Activated CD4-positive, CD25-positive, alpha-beta regulatory T cell (primary cell): Measurements from ENCODE around the gene RPE65.
"Not testable (repeated sequence)": the region's sequence is repeated elsewhere in the genome, so short reads cannot be mapped to it uniquely, and the experiment has no call there.

ENCODE experiments used
- DNase-seq, 4 experiments: peaks; one replicate each; lab custom pipeline; 2025; lab: John Stamatoyannopoulos, UW

Gene RPE65

GRCh38 chr1:68453060-68453670 is 3.4 kb upstream of the RPE65 start:
- DNase-seq, result no peak

DNA sequence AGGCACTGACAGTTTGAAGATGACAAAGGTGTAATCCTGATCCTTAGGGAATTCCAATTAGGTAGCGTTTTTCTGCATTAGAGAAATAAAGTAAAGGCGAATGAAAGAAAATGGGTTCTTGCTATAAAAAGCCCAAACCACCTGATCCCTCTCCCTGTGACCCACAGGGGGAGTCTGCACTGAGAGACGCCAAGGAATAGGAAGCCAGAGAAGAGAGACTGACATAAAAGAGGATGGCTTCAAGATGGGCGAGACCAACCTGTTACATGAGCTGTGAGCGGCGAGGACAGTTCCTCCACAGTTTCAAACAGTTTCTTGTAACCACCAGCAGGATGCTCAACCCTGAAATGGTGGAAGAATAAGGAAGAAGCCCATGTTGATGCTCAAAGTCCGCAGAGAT is 1.4 kb downstream of the RPE65 start:
- DNase-seq, result no peak

GRCh38 chr1:68445709-68446108 is 4.0 kb downstream of the RPE65 start:
- no peak for DNase-seq

DNA sequence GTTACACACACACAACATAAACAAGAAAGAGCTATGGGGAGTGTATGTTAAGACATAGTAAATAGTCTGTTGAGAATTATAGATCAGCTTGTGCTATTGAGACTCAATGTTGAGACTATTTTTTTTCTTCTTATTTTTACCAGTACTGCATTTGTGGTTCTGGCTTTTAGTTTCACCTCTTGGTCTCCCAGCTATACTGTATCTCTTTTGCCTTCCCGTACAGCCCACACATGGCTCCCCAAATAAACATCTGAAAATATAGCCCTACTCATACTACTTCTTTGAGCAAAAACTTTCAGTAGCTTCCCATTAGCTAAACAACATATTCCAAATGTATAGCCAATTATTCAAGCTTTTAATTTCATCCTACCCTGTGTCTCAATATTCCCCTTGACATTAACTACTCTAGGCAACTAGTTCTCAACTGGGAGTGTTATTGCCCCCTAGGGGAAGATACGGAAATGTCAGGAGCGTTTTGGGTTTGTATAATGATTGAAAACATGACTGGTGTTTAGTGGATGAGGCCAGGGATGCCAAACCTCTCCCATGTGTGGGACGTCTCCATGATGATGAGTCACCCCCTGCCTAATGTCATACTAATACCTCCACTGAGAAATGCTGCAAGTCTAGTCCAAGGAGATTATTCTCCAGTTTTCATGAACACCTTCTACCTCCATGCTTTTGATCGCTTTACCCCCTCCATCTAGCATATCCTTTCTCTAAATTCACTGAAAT is 6.8 kb downstream of the RPE65 start:
- DNase-seq, result no peak

- DNase-seq, result no peak
Measured at GRCh38 chr1:68442006-68442405, 7.7 kb downstream of the RPE65 start.

DNA sequence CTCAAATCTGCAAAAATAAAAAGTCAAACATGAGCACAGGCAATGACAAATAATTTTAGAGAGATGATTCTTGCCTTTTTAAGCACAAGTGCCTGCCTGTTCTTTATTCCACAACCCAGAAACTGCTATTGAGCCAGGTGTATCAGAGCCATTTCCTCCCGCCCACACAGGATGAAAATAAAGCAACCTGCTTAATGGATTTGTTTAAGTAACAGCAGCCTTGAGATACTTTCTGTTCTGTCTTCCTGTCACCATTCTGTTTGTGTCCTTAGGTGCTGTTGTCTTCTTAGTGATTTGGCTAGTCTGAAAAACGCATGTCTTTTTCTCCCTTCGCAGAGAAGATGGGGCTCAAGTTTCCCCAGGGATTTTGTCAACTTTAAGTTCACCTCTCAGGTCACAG is 11.4 kb downstream of the RPE65 start:
- DNase-seq, result no peak

- no peak for DNase-seq
Measured at GRCh38 chr1:68433395-68433794, 16.4 kb downstream of the RPE65 start.

GRCh38 chr1:68431076-68431475 is 18.7 kb downstream of the RPE65 start:
- DNase-seq, result no peak

DNA sequence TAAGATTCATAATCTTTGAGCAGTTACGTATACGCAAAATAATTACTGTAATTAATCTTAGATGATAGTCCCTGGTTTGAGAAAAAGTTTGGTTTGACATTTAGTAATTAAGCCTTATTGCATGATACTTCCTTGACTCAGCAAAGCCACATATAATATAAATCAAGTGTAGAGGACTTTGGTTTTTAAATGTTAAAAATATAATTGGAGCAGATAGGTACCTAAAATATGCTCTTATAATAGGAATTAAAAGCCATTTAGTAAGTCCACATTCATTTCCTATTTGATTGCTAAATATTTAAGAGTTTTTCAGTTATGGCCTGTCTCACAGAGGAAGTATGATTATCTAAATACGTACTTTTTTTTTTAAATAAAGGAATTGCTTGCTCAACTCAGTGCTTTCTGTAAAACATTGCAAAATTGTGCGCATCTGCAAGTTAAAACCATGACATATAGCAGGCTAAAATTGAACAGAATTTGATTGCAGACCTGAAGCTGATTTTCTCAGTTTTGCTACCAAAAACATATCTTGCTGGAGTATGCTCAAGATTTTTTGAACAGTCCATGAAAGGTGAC is 20.4 kb downstream of the RPE65 start:
- no peak for DNase-seq

GRCh38 chr1:68426594-68426993 is 23.2 kb downstream of the RPE65 start:
- DNase-seq, result no peak

GRCh38 chr1:68421350-68421749 is 28.4 kb downstream of the RPE65 start:
- no peak for DNase-seq

DNA sequence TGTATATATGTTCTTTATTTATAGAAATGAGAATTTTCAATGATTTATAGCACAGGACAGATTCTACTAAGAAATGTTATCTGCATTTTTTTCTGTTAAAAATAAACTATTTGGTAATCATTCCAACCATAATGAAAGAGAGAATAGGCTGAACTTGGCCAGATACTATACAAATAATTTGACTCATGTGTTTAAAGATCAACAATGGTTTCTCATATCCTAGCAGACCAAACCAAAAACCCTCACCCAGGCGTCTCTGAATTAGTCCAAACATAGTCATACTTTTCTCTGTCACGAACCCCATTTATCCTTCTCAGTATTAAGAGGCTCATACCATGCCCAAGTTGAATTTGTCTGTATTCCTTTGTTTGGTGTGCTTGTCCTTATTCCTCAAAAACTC is 40.3 kb downstream of the RPE65 start:
- DNase-seq, result no peak

DNA sequence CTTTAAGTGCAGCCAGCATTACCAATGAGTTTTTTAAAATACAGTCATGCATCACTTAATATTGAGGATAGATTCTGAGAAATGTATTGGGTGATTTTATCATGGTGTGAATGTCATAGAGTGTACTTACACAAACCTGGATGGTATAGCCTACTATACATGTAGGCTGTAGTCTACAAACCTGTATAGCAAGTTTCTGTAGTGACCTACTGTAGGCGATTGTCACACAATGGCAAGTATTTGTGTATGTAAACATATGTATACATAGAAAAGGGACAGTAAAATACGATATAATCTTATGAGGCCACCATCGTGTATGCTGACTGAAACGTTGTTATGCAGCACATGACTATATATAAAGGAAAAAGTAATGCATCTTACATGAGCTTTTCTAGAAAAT is 48.2 kb downstream of the RPE65 start:
- DNase-seq, result no peak

DNA sequence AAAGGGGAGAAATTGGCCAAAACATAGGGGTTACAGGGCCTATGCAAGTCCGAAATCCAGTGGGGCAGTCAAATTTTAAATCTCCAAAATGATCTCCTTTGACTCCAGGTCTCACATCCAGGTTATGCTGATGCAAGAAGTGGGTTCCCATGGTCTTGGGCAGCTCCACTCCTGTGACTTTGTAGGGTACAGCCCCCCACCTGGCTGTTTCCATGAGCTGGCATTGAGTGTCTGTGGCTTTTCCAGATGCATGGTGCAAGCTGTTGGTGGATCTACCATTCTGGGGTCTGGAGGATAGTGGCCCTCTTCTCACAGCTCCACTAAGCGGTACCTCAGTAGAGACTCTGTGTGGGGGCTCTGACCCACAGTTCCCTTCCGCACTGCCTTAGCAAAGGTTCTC is 54.2 kb downstream of the RPE65 start:
- DNase-seq, result not testable (repeated sequence)

GRCh38 chr1:68392474-68392873 is 57.3 kb downstream of the RPE65 start:
- DNase-seq, result not testable (repeated sequence)

DNA sequence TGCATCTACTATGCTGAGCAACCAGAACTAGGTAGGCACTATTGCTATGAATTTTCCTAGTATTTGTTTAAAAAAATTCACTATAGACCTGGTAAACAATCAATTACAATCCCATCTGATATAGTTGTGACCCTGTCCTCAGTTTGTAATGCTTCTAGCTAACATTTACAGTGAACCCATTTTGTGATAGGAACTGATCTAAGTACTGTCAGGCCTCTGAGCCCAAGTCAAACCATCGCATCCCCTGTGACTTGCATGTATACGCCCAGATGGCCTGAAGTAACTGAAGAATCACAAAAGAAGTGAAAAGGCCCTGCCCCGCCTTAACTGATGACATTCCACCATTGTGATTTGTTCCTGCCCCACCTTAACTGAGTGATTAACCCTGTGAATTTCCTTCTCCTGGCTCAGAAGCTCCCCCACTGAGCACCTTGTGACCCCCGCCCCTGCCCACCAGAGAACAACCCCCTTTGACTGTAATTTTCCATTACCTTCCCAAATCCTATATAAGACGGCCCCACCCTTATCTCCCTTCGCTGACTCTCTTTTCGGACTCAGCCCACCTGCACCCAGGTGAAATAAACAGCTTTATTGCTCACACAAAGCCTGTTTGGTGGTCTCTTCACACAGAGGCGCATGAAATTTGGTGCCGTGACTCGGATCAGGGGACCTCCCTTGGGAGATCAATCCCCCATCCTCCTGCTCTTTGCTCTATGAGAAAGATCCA is 63.8 kb downstream of the RPE65 start:
- DNase-seq, result not testable (repeated sequence)

- no peak for DNase-seq
Measured at GRCh38 chr1:68384872-68385411, 64.8 kb downstream of the RPE65 start.

DNA sequence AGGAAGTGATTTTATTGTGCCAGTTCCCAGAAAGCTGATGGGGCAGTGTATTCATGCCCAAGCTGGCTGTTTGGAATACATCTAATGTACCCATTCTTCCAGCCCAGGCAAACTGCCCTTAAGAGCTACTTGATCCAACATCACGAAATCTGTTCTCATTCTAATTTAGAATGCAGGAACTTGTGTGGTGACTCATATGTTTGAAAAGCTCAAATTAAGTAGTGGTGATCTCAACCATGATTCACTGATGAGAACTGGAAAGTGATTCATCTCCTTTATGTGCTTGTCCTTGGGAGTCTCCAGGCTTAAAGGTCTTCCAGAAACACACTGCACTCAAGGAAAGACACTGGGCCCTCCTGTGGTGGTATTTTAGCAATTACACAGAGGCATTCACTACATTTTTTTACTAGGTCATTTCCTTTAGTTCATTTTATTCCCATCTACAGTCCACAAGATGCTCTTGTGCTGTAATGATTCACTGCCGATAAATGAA is 65.4 kb downstream of the RPE65 start:
- no peak for DNase-seq

DNA sequence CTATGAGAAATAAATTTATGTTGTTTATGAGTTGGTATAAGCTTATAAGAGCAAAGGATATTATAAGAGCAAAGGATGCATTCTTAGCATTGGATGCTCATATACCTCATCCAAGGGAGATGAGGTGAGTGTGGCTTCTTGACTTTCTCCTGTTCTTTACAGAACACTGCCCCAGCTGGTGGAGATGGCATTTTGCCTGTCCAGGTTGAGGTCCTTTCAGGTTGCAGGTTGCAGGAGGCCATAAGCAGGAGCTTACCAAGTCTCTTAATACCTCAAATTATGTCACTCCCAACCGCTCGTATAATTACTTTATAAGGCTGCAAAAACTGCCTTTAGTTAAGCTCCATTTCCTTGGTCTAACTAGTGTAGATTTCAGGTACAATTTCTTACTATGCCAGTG is 66.7 kb downstream of the RPE65 start:
- DNase-seq, result no peak

- no peak for DNase-seq
Measured at GRCh38 chr1:68379085-68379478, 70.7 kb downstream of the RPE65 start.
